Measurements from ENCODE around the gene CELSR1.
"Not testable (repeated sequence)": the region's sequence is repeated elsewhere in the genome, so short reads cannot be mapped to it uniquely, and the experiment has no call there.

CELSR1 gene

GRCh38 chr22:46532416-46532815 is 5.0 kb downstream of the CELSR1 start:
- no peak for DNase-seq (ENCODE audit: low spot score)

DNA sequence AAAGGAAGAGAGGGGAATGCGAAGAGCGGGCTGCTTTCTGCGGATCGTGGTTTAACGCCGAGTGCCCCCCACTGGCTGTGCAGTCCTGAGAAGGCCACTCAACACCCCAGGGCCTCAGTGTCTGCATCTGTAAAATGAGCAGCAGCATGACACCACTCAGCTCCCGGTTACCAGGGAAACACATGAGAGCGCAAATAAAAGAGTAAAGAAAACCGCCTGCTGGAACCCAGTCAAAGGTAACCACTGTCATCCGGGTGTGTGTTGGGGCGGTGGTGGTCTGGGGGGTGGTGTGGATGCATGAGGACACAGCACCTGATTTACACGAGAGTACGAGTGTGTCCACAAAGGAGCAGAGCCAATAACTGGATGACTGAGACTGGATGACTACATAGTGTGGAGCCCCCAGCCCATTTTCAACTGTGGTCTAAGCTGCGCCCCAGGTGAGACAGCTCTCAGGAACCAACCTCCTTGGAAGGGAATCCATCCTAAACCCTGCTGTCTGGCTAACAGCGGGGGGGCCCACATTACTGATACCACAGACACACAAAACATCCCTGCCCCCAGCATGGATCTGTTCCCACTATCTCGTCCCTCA is 5.7 kb downstream of the CELSR1 start:
- no peak for DNase-seq (ENCODE audit: low spot score)

DNA sequence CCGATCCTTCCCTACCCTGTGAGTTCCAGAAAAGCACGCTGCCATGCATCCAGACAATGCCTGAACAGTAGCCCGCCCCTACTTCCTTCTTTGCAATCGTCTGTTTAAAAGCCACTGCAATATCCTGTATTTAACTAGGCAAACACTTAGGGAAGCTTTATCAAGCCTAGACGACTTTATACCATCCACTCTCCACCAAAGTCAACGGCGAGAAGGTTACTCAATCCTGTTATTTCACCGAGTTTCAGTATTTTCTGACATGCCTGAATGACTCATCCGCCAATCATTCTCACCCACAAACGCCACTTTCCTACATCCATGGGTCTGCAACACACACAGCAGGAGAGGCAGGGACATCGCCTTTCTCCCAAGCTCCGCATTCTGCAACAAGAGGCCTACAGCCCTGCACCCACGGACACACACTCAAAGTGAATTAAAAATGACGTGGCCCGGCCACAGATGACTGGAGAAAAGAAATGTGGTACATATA is 9.3 kb downstream of the CELSR1 start:
- DNase-seq (ENCODE audit: low spot score), result peak; percentile 89

GRCh38 chr22:46526244-46526839 is 11.1 kb downstream of the CELSR1 start:
- no peak for DNase-seq (ENCODE audit: low spot score)

- no peak for DNase-seq (ENCODE audit: low spot score)
Measured at GRCh38 chr22:46525389-46526243, 11.8 kb downstream of the CELSR1 start.

- no peak for DNase-seq (ENCODE audit: low spot score)
Measured at GRCh38 chr22:46524203-46524740, 13.1 kb downstream of the CELSR1 start.

- peak; percentile 67 for DNase-seq (ENCODE audit: low spot score)
Measured at GRCh38 chr22:46522797-46523196, 14.6 kb downstream of the CELSR1 start.

- no peak for DNase-seq (ENCODE audit: low spot score)
Measured at GRCh38 chr22:46521994-46522393, 15.4 kb downstream of the CELSR1 start.

GRCh38 chr22:46520880-46521279 is 16.5 kb downstream of the CELSR1 start:
- DNase-seq (ENCODE audit: low spot score), result no peak

DNA sequence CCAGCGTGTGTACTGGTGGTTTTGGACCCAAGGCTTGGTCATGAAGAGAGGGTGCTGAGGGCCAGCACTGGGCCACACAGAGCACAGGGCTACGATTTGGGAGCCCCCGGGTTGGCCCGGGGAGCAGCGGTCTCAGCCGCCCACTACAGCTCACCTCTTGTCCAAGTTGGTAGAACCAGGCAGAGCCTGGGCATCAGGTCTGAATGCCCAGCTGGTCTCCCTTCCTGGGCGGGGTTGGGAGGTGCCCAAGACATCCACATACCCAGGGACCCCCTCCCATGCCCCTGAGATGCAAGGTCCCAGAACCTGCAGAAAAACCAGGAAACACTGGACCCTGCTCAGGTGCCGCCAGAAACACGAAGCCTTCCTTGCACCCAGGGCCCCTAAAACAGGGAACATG is 18.0 kb downstream of the CELSR1 start:
- no peak for DNase-seq (ENCODE audit: low spot score)

DNA sequence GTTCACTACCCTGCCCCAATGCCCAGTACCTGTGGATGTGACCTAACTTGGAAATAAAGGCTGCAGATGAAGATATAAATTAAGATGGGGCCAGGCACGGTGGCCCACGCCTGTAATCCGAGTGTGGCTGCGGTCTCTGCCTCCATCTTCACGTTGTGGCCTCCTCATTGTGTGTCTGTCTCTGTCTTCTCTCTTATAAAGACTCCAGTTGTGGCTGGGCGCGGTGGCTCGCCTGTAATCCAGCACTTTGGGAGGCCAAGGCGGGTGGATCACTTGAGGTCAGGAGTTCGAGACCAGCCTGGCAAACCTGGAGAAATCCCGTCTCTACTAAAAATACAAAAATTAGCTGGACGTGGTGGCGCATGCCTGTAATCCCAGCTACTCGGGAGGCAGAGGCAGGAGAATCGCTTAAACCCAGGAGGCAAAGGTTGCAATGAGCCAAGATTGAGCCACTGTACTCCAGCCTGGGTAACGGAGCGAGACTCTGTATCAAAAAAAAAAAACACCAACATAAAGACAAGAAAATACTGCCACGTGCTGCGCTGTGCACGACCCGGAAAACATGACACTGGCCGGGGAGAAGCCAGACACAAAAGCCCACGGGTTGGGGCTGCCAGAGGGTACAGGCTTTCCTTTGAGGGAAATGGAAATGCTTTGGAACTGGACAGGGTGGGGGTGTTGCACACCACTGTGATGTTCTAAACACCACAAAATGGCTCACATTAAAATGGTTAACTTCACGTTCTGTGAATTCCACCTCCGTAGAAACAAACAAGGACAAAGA is 18.7 kb downstream of the CELSR1 start:
- no peak for DNase-seq (ENCODE audit: low spot score)

DNA sequence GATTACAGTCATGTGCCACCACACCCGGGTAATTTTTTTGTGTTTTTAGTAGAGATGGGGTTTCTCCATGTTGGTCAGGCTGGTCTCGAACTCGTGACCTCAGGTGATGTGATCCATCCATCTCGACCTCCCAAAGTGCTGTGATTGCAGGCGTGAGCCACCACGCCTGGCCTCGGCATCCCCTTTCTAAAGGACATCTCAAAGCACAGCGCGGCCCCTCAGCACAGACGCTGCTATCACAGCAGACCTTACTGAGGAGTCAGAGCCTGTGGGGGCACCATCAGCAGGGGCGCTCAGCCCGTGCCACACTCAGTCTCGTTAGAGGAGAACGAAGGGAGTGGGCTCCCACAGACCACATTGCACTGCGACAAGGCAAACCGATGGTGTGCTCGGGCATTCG is 19.4 kb downstream of the CELSR1 start:
- no peak for DNase-seq (ENCODE audit: low spot score)

DNA sequence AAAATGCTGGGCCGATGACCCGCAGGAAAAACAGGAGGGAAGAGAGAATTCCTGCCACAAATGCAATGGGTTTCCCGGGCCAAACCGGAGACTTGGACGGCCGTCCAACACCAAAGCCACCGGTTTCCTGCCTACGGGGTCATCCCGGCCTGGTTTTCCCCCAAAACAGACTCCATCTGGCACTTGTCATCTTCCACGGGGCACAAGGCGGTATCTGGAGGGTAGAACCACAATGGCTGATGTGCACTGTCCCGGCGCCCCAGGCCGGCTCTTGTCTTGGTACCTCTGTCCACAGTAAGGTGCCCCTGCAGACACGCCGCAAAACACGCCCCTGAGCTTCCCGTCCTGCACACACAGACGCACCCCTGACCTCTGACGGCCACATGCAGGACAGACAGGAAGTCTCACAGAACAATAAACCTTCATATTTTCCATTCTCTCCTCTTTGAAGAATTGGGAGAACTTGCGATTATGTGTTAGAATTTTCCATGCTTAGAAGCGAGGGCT is 20.1 kb downstream of the CELSR1 start:
- no peak for DNase-seq (ENCODE audit: low spot score)

GRCh38 chr22:46516638-46517037 is 20.8 kb downstream of the CELSR1 start:
- DNase-seq (ENCODE audit: low spot score), result no peak

DNA sequence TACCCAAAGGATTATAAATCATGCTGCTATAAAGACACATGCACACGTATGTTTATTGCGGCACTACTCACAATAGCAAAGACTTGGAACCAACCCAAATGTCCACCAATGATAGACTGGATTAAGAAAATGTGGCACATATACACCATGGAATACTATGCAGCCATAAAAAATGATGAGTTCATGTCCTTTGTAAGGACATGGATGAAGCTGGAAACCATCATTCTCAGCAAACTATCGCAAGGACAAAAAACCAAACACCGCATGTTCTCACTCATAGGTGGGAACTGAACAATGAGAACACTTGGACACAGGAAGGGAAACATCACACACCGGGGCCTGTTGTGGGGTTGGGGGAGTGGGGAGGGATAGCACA is 21.3 kb downstream of the CELSR1 start:
- DNase-seq (ENCODE audit: low spot score), result not testable (repeated sequence)

GRCh38 chr22:46515208-46516111 is 22.0 kb downstream of the CELSR1 start:
- DNase-seq (ENCODE audit: low spot score), result no peak

- DNase-seq (ENCODE audit: low spot score), result peak; percentile 39
Measured at GRCh38 chr22:46514592-46515207, 22.7 kb downstream of the CELSR1 start.

- no peak for DNase-seq (ENCODE audit: low spot score)
Measured at GRCh38 chr22:46513908-46514550, 23.4 kb downstream of the CELSR1 start.

GRCh38 chr22:46512683-46513082 is 24.7 kb downstream of the CELSR1 start:
- DNase-seq (ENCODE audit: low spot score), result no peak

DNA sequence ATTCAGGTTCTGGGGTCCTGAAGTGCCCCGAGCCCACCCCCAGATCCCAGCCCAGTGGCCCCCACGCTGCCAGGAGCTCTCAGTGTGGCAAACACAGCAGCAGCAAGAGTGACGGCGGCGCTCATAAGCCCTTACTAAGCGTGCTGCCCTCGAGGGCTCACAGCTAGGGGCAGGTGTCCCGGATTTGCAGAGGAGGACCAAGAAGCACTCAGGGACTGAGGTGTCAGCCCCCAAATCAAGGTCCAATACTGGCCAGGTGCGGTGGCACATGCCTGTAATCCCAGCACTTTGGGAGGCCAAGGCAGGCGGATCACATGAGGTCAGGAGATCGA is 25.4 kb downstream of the CELSR1 start:
- DNase-seq (ENCODE audit: low spot score), result no peak

All from SW480 (cell line).